Bronchial epithelial cell (primary cell): ENCODE data around the gene SPRING1. TPM values are rescaled to one million over a fixed set of nuclear protein-coding genes. Genes with fewer than 3 reads are reported as not detected.

Experiments
- DNase-seq: peaks from one replicate; pipeline ENCODE4 v3.0.0-alpha.2; 2010; ENCODE audit warnings: low read depth
- FAIRE-seq: peaks from 2 replicates; lab custom pipeline; 2011; peaks lifted over from hg19 to GRCh38; lab: Jason Lieb, UNC
- H3K27me3 ChIP-seq: 2 replicates; pipeline ENCODE4 v1.5.1; 2011; ENCODE audit warnings: low read length; ENCODE audit not compliant: control insufficient read depth, insufficient read depth
- H3K36me3 ChIP-seq: 2 replicates; pipeline ENCODE4 v1.5.1; 2011; ENCODE audit warnings: low read length; ENCODE audit not compliant: control insufficient read depth, insufficient read depth
- H3K4me3 ChIP-seq: 2 replicates; pipeline ENCODE4 v1.5.1; 2011; ENCODE audit warnings: mild to moderate bottlenecking, low read depth, low read length, control low read depth
- total RNA-seq: library from RNA; depleted of rRNA; stranded (reverse); fragments of >200 nt; gene quantifications from 2 replicates; pipeline ENCODE4 v1.2.1, GENCODE V29; 2014
- TF ChIP-seq, protein P1 (sequence below): IDR thresholded peaks from 2 replicates; pipeline ENCODE4 v1.5.1; 2011; ENCODE audit warnings: mild to moderate bottlenecking, moderate library complexity, low read length, control low read depth, inconsistent platforms; ENCODE audit not compliant: insufficient read depth, severe bottlenecking

Gene SPRING1, protein sequence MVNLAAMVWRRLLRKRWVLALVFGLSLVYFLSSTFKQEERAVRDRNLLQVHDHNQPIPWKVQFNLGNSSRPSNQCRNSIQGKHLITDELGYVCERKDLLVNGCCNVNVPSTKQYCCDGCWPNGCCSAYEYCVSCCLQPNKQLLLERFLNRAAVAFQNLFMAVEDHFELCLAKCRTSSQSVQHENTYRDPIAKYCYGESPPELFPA
- 27.8 and 29.7 TPM in 2 replicates for total RNA-seq

DNA sequence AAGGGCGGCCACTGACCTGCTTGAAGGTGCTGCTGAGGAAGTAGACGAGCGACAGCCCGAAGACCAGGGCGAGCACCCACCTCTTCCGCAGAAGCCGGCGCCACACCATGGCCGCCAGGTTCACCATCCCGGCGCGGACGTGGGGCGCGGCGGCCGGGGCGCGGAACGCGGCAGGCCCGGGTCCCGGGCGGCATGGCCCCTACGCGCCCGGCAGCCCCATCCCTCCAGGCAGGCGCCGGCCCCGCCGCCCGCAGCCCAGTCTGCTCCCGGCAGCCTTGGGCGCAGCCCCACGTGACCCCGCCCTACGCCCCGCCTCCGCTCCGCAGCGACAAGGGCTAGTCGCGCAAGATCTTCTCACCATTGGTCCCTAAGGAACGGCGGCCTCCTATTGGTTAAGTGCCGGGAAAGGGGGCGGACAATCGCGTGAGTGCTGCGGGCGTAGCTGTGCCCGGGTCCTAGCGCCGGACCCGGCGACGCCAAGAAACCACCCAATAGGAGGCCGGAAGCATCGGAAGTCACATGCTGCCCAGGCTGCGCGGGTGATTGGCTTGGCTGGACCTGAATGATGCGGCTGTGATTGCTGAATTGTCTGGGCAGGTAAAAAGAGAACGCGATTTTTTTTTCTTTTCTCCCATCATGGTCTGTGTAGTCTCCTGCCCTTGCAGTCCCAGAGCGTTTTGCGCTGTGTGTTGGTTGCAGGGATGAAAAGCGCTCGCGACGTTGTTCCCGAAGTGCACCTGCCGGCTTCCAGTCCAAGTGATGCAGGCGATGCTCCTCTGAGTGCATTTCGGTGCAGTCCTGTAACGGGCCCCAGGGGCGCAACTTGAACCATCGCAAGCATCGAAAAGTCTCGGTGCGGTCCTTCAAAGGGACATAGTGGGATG lies at the start of gene SPRING1, which contains the start of gene RNFT2:
Gene SPRING1 (minus strand): TSS at position 296 of the 884 bp plus-strand sequence. CDS start 169 bp downstream, at position 127.
Gene RNFT2 (plus strand): TSS at position 542 of the 884 bp plus-strand sequence. CDS start 2,183 bp downstream, outside the sequence.
- FAIRE-seq (no peak), DNase-seq (peak; percentile 96)
- TF ChIP-seq, protein P1, sequence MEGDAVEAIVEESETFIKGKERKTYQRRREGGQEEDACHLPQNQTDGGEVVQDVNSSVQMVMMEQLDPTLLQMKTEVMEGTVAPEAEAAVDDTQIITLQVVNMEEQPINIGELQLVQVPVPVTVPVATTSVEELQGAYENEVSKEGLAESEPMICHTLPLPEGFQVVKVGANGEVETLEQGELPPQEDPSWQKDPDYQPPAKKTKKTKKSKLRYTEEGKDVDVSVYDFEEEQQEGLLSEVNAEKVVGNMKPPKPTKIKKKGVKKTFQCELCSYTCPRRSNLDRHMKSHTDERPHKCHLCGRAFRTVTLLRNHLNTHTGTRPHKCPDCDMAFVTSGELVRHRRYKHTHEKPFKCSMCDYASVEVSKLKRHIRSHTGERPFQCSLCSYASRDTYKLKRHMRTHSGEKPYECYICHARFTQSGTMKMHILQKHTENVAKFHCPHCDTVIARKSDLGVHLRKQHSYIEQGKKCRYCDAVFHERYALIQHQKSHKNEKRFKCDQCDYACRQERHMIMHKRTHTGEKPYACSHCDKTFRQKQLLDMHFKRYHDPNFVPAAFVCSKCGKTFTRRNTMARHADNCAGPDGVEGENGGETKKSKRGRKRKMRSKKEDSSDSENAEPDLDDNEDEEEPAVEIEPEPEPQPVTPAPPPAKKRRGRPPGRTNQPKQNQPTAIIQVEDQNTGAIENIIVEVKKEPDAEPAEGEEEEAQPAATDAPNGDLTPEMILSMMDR, result peak; percentile 12
- H3K4me3 ChIP-seq, result peak within 1 kb of the TSS; percentile 91
- H3K27me3 ChIP-seq, result no peaks in the 10 kb centered on the region
- peaks cover 7% of the 10 kb centered on the region for H3K36me3 ChIP-seq

DNA sequence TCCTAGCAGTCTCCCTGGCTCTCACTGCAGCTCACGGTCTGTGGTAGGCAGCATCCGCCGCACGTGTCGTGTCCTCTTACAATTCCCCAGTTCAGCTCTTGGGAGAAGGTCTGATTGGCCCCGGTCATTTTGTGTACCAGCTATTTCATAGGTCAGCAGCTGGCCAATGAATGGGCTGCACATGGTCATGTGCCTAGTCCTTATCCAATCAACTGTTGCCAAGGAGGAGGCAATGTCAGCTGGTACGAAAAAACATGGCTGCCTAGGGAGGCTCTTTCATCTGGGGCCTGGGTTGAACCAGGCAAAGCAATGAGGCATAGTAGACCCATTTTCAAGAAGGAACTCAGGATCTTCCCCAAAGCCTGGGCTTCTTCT lies 46.4 kb upstream of the SPRING1 start:
- TF ChIP-seq, protein P1, result no peak
- FAIRE-seq, result no peak
- Histone ChIP-seq H3K27me3 (no peaks in the 10 kb centered on the region), H3K4me3 (no peak overlapping the region), H3K36me3 (no peaks in the 10 kb centered on the region)
- no peak for DNase-seq

DNA sequence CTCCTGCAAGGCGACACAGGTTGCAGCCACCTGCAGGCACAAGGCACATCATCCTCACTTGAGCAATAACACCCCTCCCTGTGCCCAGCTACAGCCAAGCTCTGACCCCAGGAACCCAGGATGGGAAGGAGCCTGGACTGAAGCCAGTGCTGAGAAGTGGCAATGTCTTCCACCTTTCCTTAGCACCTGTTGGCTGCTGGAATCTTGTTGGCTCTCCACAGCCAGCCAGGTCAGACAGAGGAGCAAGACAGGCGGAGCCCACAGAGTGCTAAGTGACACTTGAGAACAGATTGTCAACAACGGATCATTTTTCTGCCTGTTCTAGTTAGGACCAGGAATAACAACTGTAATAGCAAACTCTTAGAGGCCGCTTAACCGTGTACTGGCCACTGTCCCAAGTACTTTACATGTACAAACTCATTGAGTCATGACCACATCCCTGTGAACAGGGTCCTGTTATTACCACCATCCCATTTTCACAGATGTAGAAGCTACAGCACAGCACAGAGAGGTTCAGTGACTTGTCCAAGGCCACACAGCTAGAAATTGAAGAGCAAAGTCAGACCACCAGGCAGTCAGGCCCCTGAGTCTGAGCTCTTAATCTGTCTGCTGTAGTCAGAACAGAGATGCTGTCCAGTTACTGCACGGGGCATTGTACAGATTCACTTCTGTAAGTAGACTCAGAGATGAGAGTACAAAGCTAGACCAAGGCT lies 45.8 kb upstream of the SPRING1 start:
- FAIRE-seq, result peak; percentile 83

DNA sequence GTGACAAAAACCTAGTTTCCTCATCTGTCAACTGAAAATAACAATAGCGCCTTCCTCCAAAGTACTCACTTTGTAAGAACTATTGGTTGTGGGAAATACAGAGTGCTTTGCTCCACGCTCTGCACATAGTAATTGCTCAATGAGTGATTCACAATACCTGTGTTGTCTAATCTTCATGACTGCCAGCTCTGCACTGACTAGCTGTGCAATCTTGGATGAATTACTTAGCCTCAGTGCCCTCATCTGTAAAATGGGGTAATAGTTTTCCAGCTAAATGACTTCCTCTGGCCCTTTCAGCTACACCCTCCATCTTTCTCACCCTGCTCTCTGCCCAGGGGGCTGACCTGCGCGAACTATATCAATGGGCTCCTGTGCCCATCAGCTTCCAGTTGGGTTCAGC lies 43.1 kb upstream of the SPRING1 start:
- no peaks in the 10 kb centered on the region for H3K27me3 ChIP-seq
- DNase-seq, result no peak
- FAIRE-seq, result no peak
- TF ChIP-seq, protein P1, result no peak
- no peak overlapping the region for H3K4me3 ChIP-seq
- H3K36me3 ChIP-seq, result no peaks in the 10 kb centered on the region

More for the DNA sequence above, 45.8 kb upstream of the SPRING1 start:
- H3K36me3 ChIP-seq, result no peaks in the 10 kb centered on the region
- TF ChIP-seq, protein P1, result no peak
- no peak overlapping the region for H3K4me3 ChIP-seq
- DNase-seq, result no peak
- H3K27me3 ChIP-seq, result no peaks in the 10 kb centered on the region

DNA sequence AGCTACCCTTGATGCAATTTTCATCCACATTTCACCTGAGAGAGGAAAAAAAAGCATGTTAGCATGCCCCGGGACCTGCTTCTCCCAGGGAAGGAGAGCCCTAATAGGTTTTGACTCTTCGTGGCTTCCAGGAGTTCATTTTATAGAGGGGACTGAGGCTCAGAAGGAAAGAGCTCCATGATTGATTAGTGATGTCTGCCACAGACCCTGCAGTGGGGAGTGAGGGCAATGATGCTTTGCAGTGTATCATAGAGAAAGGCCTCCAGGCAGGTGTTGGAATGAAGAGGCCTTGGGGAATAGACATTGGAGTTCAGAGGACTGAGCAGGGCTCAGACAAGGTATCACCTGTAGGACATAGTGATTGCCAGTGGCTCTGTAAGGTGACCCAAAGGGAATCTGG lies 41.7 kb upstream of the SPRING1 start:
- FAIRE-seq (no peak), DNase-seq (no peak)
- Histone ChIP-seq H3K4me3 (no peak overlapping the region), H3K36me3 (no peaks in the 10 kb centered on the region), H3K27me3 (no peaks in the 10 kb centered on the region)
- TF ChIP-seq, protein P1, result no peak
